ENCODE data around the gene ATP1A1. TPM values are rescaled to one million over a fixed set of nuclear protein-coding genes. Genes with fewer than 3 reads are reported as not detected.
A peak's percentile ranks its signal among the peaks of the same experiment; 100 is the strongest.

The ATP1A1 gene
- total RNA-seq, 3 donors from 2014 or later (not counting 1 experiment from before 2014, with no cell fraction given): 134 to 144 (median 140) TPM

- Histone ChIP-seq H3K4me1 (ENCODE audit: control insufficient read depth, insufficient read depth, low read length) (peaks cover 4% of the 10 kb centered on the region), H3K27me3 (ENCODE audit: control insufficient read depth, insufficient read depth, low read length) (no peaks in the 10 kb centered on the region), H3K4me3 (ENCODE audit: low read length) (no peak overlapping the region), H3K9me3 (ENCODE audit: control insufficient read depth, insufficient read depth, low read length) (no peaks in the 10 kb centered on the region), H3K36me3 (ENCODE audit: control insufficient read depth, insufficient read depth, low read length) (peaks cover 97% of the 10 kb centered on the region), H3K27ac (ENCODE audit: low read length) (no peak overlapping the region)
- 88% methylated on average over 3 of the region's 4 CpGs for WGBS (ENCODE audit: insufficient coverage)
- DNase-seq: no peak
- no peaks in the 10 kb centered on the region for H3K27me3 Mint-ChIP-seq (ENCODE audit: low read depth in 2 of 2)
- H3K4me3 Mint-ChIP-seq: no peak overlapping the region
- H3K36me3 Mint-ChIP-seq: peaks cover 55% of the 10 kb centered on the region
- peaks cover 18 to 19% of the 10 kb centered on the region in 2 donors for H3K4me1 Mint-ChIP-seq
- no peaks in the 10 kb centered on the region for H3K9me3 Mint-ChIP-seq
- H3K27ac Mint-ChIP-seq: peak overlapping the region in 1 of 2 donors; percentile 6
- intact Hi-C loops (cut with micrococcal nuclease): no loop called here
- ATAC-seq: no peak
- no peak for TF ChIP-seq CTCF (IDR thresholded peaks at IDR 0.05)
These were observed 21.2 kb downstream of the ATP1A1 start for GRCh38 chr1:116394270-116394669.

GRCh38 chr1:116396769-116397168 is 23.7 kb downstream of the ATP1A1 start:
- Histone ChIP-seq H3K4me3 (ENCODE audit: low read length) (no peak overlapping the region), H3K27ac (ENCODE audit: low read length) (no peak overlapping the region), H3K36me3 (ENCODE audit: control insufficient read depth, insufficient read depth, low read length) (peaks cover 98% of the 10 kb centered on the region), H3K9me3 (ENCODE audit: control insufficient read depth, insufficient read depth, low read length) (no peaks in the 10 kb centered on the region), H3K4me1 (ENCODE audit: control insufficient read depth, insufficient read depth, low read length) (peaks cover 1% of the 10 kb centered on the region), H3K27me3 (ENCODE audit: control insufficient read depth, insufficient read depth, low read length) (no peaks in the 10 kb centered on the region)
- Mint-ChIP-seq H3K27ac (peak overlapping the region in 1 of 2 donors; percentile 59), H3K4me1 (peaks cover 4 to 8% of the 10 kb centered on the region in 2 donors), H3K4me3 (no peak overlapping the region), H3K36me3 (peaks cover 46% of the 10 kb centered on the region), H3K27me3 (ENCODE audit: low read depth in 2 of 2) (no peaks in the 10 kb centered on the region), H3K9me3 (no peaks in the 10 kb centered on the region)
- WGBS (ENCODE audit: insufficient coverage): 93% methylated on average over 1 of the region's 1 CpG
- no peak for ATAC-seq
- intact Hi-C loops (cut with micrococcal nuclease): no loop called here
- no peak for DNase-seq
- TF ChIP-seq CTCF (IDR thresholded peaks at IDR 0.05): no peak

- ATAC-seq (no peak), DNase-seq (no peak)
- Mint-ChIP-seq H3K27me3 (ENCODE audit: low read depth in 2 of 2) (no peaks in the 10 kb centered on the region), H3K27ac (no peak overlapping the region), H3K4me3 (no peak overlapping the region), H3K9me3 (no peaks in the 10 kb centered on the region), H3K36me3 (peaks cover 46% of the 10 kb centered on the region), H3K4me1 (peaks cover 8 to 9% of the 10 kb centered on the region in 2 donors)
- no peak for TF ChIP-seq CTCF (IDR thresholded peaks at IDR 0.05)
- Histone ChIP-seq H3K27me3 (ENCODE audit: control insufficient read depth, insufficient read depth, low read length) (no peaks in the 10 kb centered on the region), H3K4me3 (ENCODE audit: low read length) (no peak overlapping the region), H3K36me3 (ENCODE audit: control insufficient read depth, insufficient read depth, low read length) (peaks cover 98% of the 10 kb centered on the region), H3K9me3 (ENCODE audit: control insufficient read depth, insufficient read depth, low read length) (no peaks in the 10 kb centered on the region), H3K27ac (ENCODE audit: low read length) (no peak overlapping the region), H3K4me1 (ENCODE audit: control insufficient read depth, insufficient read depth, low read length) (peaks cover 9% of the 10 kb centered on the region)
- WGBS (ENCODE audit: insufficient coverage): 94% methylated on average over 5 of the region's 5 CpGs
- intact Hi-C loops (cut with micrococcal nuclease): no loop called here
These were observed 24.7 kb downstream of the ATP1A1 start for GRCh38 chr1:116397728-116398127.

- H3K4me3 ChIP-seq (ENCODE audit: low read length): no peak overlapping the region
- H3K4me3 Mint-ChIP-seq: no peak overlapping the region
- no peaks in the 10 kb centered on the region for H3K27me3 Mint-ChIP-seq (ENCODE audit: low read depth in 2 of 2)
- no peaks in the 10 kb centered on the region for H3K9me3 ChIP-seq (ENCODE audit: control insufficient read depth, insufficient read depth, low read length)
- peak overlapping the region in 1 of 2 donors; percentile 63 for H3K27ac Mint-ChIP-seq
- TF ChIP-seq CTCF (IDR thresholded peaks at IDR 0.05): no peak
- H3K9me3 Mint-ChIP-seq: no peaks in the 10 kb centered on the region
- no peaks in the 10 kb centered on the region for H3K27me3 ChIP-seq (ENCODE audit: control insufficient read depth, insufficient read depth, low read length)
- H3K36me3 ChIP-seq (ENCODE audit: control insufficient read depth, insufficient read depth, low read length): peaks cover 97% of the 10 kb centered on the region
- peaks cover 9% of the 10 kb centered on the region for H3K4me1 ChIP-seq (ENCODE audit: control insufficient read depth, insufficient read depth, low read length)
- H3K27ac ChIP-seq (ENCODE audit: low read length): no peak overlapping the region
- peaks cover 9 to 20% of the 10 kb centered on the region in 2 donors for H3K4me1 Mint-ChIP-seq
- no peak for ATAC-seq
- intact Hi-C loops (cut with micrococcal nuclease): no loop called here
- WGBS (ENCODE audit: insufficient coverage): 97% methylated on average over 6 of the region's 6 CpGs
- H3K36me3 Mint-ChIP-seq: peaks cover 45% of the 10 kb centered on the region
- no peak for DNase-seq
These were observed 27.7 kb downstream of the ATP1A1 start for GRCh38 chr1:116400780-116401179.

Data from natural killer cell (primary cell).